ENCODE results near the gene ST7. TPM values are rescaled to one million over a fixed set of nuclear protein-coding genes. Genes with fewer than 3 reads are reported as not detected.

Gene ST7
- total and polyA plus RNA-seq, 2 donors (not counting 1 experiment from before 2014, with no cell fraction given), result 2.3 to 4.6 TPM

- no peaks in the 10 kb centered on the region for H3K9me3 ChIP-seq (ENCODE audit: control extremely low read depth in 1 of 3, control insufficient read depth in 2 of 3, insufficient read depth in 1 of 3, low read length in 2 of 3)
- Mint-ChIP-seq H3K4me1 (no peaks in the 10 kb centered on the region), H3K27ac (no peak overlapping the region), H3K9me3 (ENCODE audit: insufficient read depth) (no peaks in the 10 kb centered on the region), H3K4me3 (no peak overlapping the region), H3K27me3 (peaks cover 3% of the 10 kb centered on the region)
- peaks cover 0 to 2% of the 10 kb centered on the region in 2 experiments for H3K36me3 ChIP-seq (replicated peaks in 1 of 2; ENCODE audit: control extremely low read depth in 1 of 2, control insufficient read depth in 1 of 2, extremely low read depth in 1 of 2, insufficient read depth in 2 of 2, low read length in 1 of 2)
- H3K4me2 ChIP-seq (replicated peaks; ENCODE audit: low read depth, low read length, poor library complexity, severe bottlenecking), result no peak overlapping the region
- ChIA-PET POLR2A (no interaction called here), CTCF (interaction anchor here (0.5 to 1.5 kb wide), 3 partner anchors 8 to 16 kb away, joined by 3 read pairs; no protein-coding TSS in a partner anchor)
- H3K79me2 ChIP-seq (ENCODE audit: control insufficient read depth, insufficient read depth, low read length), result no peaks in the 10 kb centered on the region
- 100% methylated on average over 1 of the region's 5 CpGs for WGBS (ENCODE audit: insufficient coverage)
- no peak overlapping the region for H3K9ac ChIP-seq (ENCODE audit: low read length)
- no peak overlapping the region for H3K4me3 ChIP-seq (ENCODE audit: control extremely low read depth in 1 of 5, extremely low read depth in 1 of 5, insufficient read depth in 1 of 5, low read depth in 2 of 5, low read length in 4 of 5)
- DNase-seq (no peak), ATAC-seq (ENCODE audit: low read depth) (no peak)
- TF ChIP-seq EZH2 (IDR thresholded peaks at IDR 0.05; ENCODE audit: borderline replicate concordance, insufficient read depth, low read depth, low read length, poor library complexity, severe bottlenecking) (no peak), CTCF (IDR thresholded peaks at IDR 0.05) (no peak)
- H4K20me1 ChIP-seq (ENCODE audit: control insufficient read depth, insufficient read depth, low read length, poor library complexity, severe bottlenecking), result no peaks in the 10 kb centered on the region
- intact Hi-C loops (cut with micrococcal nuclease), result no loop called here
- no peak overlapping the region for H3K27ac ChIP-seq (ENCODE audit: low read length in 2 of 2)
- no peak overlapping the region for H2AFZ ChIP-seq (ENCODE audit: insufficient read depth, low read depth, low read length, poor library complexity, severe bottlenecking)
- H3K27me3 ChIP-seq (replicated peaks in 1 of 4; ENCODE audit: control extremely low read depth in 1 of 4, control insufficient read depth in 3 of 4, insufficient read depth in 4 of 4, low read length in 3 of 4), result no peaks in the 10 kb centered on the region
- no peaks in the 10 kb centered on the region for H3K4me1 ChIP-seq (ENCODE audit: control insufficient read depth in 2 of 2, insufficient read depth in 2 of 2, low read length in 2 of 2)
These were observed 28.6 kb upstream of the ST7 start for GRCh38 chr7:116924741-116925140.

- H2AFZ ChIP-seq (ENCODE audit: insufficient read depth, low read depth, low read length, poor library complexity, severe bottlenecking), result no peak overlapping the region
- no peak overlapping the region for H3K27ac ChIP-seq (ENCODE audit: low read length in 2 of 2)
- H3K4me1 ChIP-seq (ENCODE audit: control insufficient read depth in 2 of 2, insufficient read depth in 2 of 2, low read length in 2 of 2), result peaks cover 3 to 4% of the 10 kb centered on the region in 2 donors
- H3K79me2 ChIP-seq (ENCODE audit: control insufficient read depth, insufficient read depth, low read length), result no peaks in the 10 kb centered on the region
- no peak for DNase-seq
- no peak overlapping the region for H3K4me3 Mint-ChIP-seq
- H3K4me2 ChIP-seq (replicated peaks; ENCODE audit: low read depth, low read length, poor library complexity, severe bottlenecking), result no peak overlapping the region
- TF ChIP-seq EZH2 (IDR thresholded peaks at IDR 0.05; ENCODE audit: borderline replicate concordance, insufficient read depth, low read depth, low read length, poor library complexity, severe bottlenecking), result no peak
- H3K9ac ChIP-seq (ENCODE audit: low read length), result no peak overlapping the region
- ChIA-PET CTCF (interaction anchor here (0.8 to 8.9 kb wide), 9 partner anchors 11 to 253 kb away, joined by 3 to 165 read pairs (median 7); no protein-coding TSS in a partner anchor), POLR2A (no interaction called here)
- H3K9me3 ChIP-seq (ENCODE audit: control extremely low read depth in 1 of 3, control insufficient read depth in 2 of 3, insufficient read depth in 1 of 3, low read length in 2 of 3), result no peaks in the 10 kb centered on the region
- 71% methylated on average over 1 of the region's 3 CpGs for WGBS (ENCODE audit: insufficient coverage)
- no peaks in the 10 kb centered on the region for H4K20me1 ChIP-seq (ENCODE audit: control insufficient read depth, insufficient read depth, low read length, poor library complexity, severe bottlenecking)
- no peaks in the 10 kb centered on the region for H3K36me3 ChIP-seq (replicated peaks in 1 of 2; ENCODE audit: control extremely low read depth in 1 of 2, control insufficient read depth in 1 of 2, extremely low read depth in 1 of 2, insufficient read depth in 2 of 2, low read length in 1 of 2)
- peaks cover 6% of the 10 kb centered on the region for H3K27me3 Mint-ChIP-seq
- no peak for ATAC-seq (ENCODE audit: low read depth)
- no peak overlapping the region for H3K4me3 ChIP-seq (ENCODE audit: control extremely low read depth in 1 of 5, extremely low read depth in 1 of 5, insufficient read depth in 1 of 5, low read depth in 2 of 5, low read length in 4 of 5)
- no peaks in the 10 kb centered on the region for H3K9me3 Mint-ChIP-seq (ENCODE audit: insufficient read depth)
- peaks cover 0 to 4% (median 0%) of the 10 kb centered on the region in 4 experiments for H3K27me3 ChIP-seq (replicated peaks in 1 of 4; ENCODE audit: control extremely low read depth in 1 of 4, control insufficient read depth in 3 of 4, insufficient read depth in 4 of 4, low read length in 3 of 4)
- intact Hi-C loops (cut with micrococcal nuclease), result no loop called here
- peaks cover 6% of the 10 kb centered on the region for H3K4me1 Mint-ChIP-seq
- H3K27ac Mint-ChIP-seq, result no peak overlapping the region
These were observed 24.3 kb upstream of the ST7 start for GRCh38 chr7:116929021-116929420.
